CD4-positive, alpha-beta T cell treated with Interleukin-1 beta for 1 hour (primary cell): ENCODE results near the gene CLEC18B.
A peak's percentile ranks its signal among the peaks of the same experiment; 100 is the strongest.
"Not testable (repeated sequence)": the region's sequence is repeated elsewhere in the genome, so short reads cannot be mapped to it uniquely, and the experiment has no call there.

Experiments
- DNase-seq, 2 donors: peaks; one replicate each; pipeline ENCODE4 v3.0.0-alpha.2; 2020 to 2022

Gene CLEC18B

GRCh38 chr16:74443624-74444346 is 22.5 kb upstream of the CLEC18B start:
- DNase-seq, result not testable (repeated sequence)

GRCh38 chr16:74439685-74440084 is 18.4 kb upstream of the CLEC18B start:
- no peak for DNase-seq

DNA sequence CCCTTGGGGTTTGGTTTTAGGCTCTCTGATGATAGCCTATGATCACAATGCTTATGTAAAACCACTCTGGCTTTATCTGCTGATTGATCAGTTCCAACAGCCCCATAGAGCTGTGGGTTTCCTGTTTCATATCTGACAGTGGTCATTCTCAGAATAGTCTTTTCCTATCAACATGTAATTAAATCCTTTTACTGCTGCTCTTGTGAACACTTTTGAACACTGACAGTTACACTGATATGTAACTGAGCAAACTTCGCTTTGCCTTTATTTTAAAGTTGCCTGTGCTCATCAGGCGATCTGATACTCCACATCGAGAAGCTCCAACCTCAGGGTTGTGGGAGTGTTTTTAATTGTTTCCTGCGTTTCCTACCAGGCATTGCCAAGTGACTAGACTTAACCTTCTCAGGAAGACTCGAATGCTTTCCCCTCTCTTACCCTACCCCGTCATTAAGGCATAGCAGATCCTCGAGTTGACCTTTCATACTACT is 17.3 kb upstream of the CLEC18B start:
- DNase-seq, result peak in 1 of 2 donors; percentile 26

DNA sequence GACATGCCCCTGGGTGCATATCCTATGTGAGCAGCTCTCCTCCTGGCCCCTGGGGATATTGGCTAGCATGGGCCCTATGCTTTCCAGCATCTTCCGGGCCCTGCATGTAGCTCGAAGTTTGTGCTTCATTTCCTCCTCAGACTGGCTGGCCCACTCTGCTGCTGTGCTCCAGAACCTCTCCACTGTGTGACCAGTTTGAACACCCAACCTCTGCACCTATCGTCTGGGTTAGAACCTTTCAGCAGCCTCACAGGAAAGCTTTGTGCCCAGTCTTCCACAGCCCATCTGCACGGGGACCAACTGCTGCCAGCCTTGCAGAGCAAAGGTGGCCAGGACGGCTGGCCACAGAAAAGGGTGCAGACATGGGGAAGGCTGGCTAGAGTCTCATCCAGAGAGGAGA is 10.2 kb upstream of the CLEC18B start:
- DNase-seq, result no peak

- peak; percentile 49 to 51 for DNase-seq
Observed at GRCh38 chr16:74430036-74430712, 8.9 kb upstream of the CLEC18B start.

DNA sequence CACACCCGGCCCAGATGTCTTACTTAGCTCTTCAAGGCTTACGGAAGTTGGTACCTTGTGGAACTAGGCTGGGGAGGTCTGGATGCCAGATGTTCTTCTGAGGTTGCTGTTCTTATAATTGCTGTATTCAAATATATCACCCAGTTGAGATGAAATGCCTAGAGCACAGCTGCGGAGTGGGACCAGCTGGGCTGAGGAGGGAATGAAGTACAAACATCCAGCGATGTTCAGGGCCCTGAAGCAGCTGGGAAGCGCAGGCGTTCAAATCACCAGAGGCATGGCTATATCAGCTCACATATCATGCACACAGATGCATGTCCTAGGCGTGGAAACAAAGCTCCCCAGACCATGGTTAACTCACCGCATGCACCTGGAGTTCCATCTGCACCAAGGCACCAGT is 7.2 kb upstream of the CLEC18B start:
- not testable (repeated sequence) for DNase-seq

DNA sequence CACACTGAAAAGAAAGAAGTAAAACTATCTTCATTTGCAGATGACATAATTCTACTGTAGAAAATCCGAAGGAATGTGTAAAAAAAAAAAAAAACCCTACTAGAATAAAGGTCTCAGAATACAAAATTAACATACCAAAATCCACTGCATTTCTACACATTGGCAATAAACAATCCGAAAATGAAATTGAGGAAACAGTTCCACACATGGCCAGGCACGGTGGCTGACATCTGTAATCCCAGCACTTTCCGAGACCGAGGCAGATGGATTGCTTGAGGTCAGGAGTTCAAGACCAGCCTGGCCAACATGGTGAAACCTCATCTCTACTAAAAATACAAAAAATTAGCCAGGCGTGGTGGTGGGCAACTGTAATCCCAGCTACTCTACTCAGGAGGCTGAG is 4.5 kb upstream of the CLEC18B start:
- not testable (repeated sequence) for DNase-seq

GRCh38 chr16:74423721-74424120 is 2.4 kb upstream of the CLEC18B start:
- DNase-seq, result not testable (repeated sequence)

DNA sequence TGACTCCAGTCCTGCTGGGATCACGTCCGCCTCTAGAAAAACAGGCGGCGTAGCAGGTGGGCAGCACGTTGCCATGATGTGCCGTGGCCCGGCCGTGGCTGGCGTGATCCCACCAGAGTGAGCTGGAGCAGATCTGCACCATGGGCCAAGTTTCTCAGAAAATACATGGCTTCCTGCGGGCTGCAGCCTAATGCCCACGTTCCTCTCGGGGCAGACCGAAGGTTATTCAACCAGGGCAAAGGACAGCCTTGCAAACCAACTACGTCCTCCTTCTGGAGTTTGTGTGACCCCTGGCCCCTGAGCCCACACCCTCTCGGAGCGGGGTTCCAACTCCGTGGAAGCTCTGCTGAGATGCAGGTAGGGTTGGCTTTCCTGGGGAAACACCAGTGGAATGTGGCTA is 808 bp upstream of the CLEC18B start:
- not testable (repeated sequence) for DNase-seq

DNA sequence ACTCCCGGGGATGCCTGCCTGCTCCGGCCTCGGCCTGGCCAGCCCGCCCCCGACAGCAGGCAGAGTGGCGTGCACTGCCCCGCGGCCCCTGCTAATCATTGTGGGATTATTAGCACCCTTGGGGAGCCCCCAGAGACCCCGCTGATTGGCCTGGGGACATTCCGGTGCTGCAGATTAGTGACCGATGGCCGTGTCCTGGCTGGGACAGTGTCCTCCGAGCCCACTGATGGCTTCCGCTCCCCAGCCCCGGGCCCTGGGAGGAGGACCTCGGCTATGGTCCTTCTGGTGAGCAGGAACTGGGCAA is 156 bp upstream of the CLEC18B start:
- not testable (repeated sequence) for DNase-seq

- DNase-seq, result not testable (repeated sequence)
Observed at GRCh38 chr16:74419811-74420210, 1.5 kb downstream of the CLEC18B start.

DNA sequence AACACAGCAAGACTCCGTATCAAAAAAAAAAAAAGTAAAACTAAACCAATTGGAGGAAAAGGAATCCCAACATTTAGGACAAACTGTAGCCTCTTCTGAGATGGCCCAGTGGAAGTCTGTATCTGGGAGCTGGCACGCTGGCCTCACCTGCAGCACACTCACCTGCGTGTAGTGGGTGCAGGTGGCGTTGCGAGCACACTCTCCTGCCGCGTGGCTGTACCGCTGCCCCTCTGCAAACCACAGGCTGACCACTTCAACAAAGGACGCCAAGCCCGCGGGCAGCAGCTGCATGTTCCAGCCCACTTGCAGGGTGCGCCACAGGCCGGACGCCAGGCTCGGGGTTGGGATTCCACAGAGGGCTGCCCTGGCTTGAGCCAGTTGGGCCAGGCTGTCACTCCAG is 3.4 kb downstream of the CLEC18B start:
- DNase-seq, result not testable (repeated sequence)

DNA sequence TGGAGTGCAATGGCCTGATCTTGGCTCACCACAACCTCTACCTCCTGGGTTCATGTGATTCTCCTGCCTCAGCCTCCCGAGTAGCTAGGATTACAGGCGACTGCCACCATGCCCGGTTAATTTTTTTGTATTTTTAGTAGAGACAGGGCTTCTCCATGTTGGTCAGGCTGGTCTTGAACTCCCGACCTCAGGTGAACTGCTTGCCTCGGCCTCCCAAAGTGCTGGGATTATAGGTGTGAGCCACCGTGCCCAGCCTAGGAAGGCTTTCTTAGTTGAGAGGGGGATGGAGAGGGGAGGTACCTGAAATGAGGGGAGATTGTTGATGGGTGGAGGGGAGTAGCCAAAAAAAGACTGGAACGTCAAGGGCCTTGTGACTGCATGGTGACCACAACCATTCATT is 7.4 kb downstream of the CLEC18B start:
- DNase-seq, result not testable (repeated sequence)

- not testable (repeated sequence) for DNase-seq
Observed at GRCh38 chr16:74413485-74413884, 7.8 kb downstream of the CLEC18B start.

- not testable (repeated sequence) for DNase-seq
Observed at GRCh38 chr16:74412775-74413390, 8.4 kb downstream of the CLEC18B start.

GRCh38 chr16:74412138-74412774 is 9.0 kb downstream of the CLEC18B start:
- not testable (repeated sequence) for DNase-seq

DNA sequence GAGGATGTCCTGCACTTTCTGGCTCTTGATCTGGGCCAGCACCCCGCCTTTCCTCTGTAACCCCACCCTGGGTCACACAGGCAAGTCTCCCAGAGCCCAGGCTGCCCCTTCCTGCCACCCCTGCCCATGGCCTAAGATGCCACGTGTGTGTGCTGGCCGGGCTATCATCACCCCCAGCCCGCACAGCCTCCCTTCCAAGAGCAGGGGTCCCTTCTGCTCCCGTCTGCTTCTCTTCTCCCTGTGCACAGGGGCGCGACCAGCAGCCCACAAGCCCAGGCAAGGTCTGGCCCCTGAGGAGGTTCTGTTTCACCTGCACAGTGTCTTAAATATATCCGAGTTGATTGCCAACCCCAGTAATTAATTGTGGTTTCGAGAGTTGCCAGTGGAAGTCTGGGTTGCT is 10.3 kb downstream of the CLEC18B start:
- DNase-seq, result not testable (repeated sequence)

- DNase-seq, result not testable (repeated sequence)
Observed at GRCh38 chr16:74410057-74410957, 11.0 kb downstream of the CLEC18B start.

DNA sequence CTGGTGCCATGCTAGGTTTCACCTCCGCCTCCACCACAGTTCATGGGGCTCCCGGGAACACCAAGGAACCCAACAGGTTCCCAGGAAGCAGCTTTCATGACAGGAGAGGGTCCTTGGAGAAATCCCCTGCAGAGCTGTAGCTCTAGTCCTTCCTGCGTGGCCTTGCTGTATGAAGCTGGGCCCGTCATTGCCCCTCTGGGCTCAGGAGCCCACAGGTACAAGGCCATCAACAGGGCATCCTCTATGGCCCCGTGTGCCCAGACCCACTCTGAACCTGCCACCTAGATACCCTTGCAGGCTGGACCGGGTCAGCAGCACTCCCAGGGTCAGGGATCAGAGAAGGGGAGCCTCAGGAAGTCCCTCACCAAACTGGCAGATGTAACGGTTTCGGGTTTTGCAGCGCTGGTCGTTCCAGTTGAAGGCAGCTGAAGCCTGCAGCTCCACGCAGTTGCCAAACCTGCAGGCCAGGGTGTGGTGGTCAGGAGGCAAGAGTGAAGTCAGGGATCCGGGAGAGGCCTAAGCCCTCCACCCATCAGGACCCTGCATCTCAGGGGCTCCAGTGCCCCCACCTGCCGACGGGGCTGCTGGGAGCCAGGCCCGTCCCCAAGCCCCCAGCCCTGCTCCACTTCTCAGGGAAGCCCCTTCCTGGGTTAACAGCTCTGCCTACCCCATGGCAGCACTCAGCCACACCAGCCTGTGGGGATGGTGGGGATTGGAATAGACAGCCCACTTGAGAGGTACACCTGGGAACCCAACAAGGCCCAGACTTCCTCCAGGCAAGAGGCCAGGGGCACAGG is 11.9 kb downstream of the CLEC18B start:
- DNase-seq, result not testable (repeated sequence)

GRCh38 chr16:74407362-74407705 is 13.9 kb downstream of the CLEC18B start:
- DNase-seq, result not testable (repeated sequence)

DNA sequence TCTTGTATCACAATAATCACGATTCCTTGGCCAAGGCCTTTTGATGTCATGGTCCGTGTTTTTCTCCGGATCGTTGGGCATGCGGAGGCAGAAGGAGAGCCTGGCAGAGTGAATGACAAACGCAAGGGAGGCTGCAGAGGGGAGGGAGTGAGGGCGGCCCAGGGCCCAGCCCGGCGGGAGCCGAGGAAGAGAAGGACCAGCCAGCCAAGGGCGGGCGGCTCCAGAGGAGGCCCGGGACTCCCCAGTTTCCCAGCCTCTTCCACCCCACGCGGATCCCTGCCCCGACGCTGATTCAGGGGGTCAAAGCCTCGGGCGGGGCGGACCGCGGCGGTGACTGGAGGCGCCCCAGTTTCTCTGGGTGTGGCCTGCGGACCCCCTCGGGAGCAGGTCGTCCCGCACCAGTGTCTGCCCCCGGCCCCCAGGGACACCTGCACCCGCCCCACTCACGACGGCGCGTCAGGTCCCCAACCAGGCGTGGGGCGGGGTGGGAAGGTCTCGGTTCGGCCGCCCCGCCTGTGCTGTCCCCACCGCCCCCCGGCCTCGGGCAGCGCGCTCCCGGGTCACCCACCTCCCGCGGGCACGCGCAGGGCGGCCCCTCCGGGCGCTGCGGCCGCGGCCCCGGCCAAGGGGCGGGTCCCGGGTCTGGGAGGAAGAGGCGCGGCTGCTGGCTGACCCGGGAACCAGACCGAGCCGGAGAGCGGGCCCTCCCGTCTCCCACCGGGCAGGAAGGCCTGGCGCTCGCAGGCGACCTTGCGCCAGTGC is 14.5 kb downstream of the CLEC18B start:
- not testable (repeated sequence) for DNase-seq
